Body of pancreas (tissue), 4 donors: Measurements from ENCODE around the gene SCAF4.

Source experiments
- CTCF ChIP-seq, 7 experiments: fragments of 450-650 bp in 4 of 7; fragments of 200-600 bp in 3 of 7; sonication (generic) in 3 of 7; IDR thresholded peaks; one replicate each; pipeline ENCODE4 v1.5.1; 2016 to 2019; ENCODE audit warnings: antibody characterized with exemption in 7 of 7
- POLR2A ChIP-seq, 3 donors: fragments of 450-650 bp; IDR thresholded peaks; one replicate each; pipeline ENCODE4 v1.6.1; 2016; ENCODE audit warnings: antibody characterized with exemption in 3 of 3, mild to moderate bottlenecking in 2 of 3

- TF ChIP-seq CTCF (IDR thresholded peaks at IDR 0.05) (no peak), POLR2A (IDR thresholded peaks at IDR 0.05) (no peak)
Measured at GRCh38 chr21:31682620-31683019, 49.3 kb downstream of the SCAF4 start.
